WTC11 (cell line): ENCODE data around the gene ACTMAP. TPM values are rescaled to one million over a fixed set of nuclear protein-coding genes. Genes with fewer than 3 reads are reported as not detected.
A peak's percentile ranks its signal among the peaks of the same experiment; 100 is the strongest.

Experiments used
- ATAC-seq: fragments of 200-7000 bp; cut with Tn5 transposase; 2 replicates; pipeline ENCODE4 v1.10.0; 2021; ENCODE audit warnings: mild to moderate bottlenecking, moderate library complexity
- CTCF ChIA-PET: fragments of 300-600 bp; sonication (Branson Sonifier 250); formaldehyde crosslinking; loops from one replicate; lab custom pipeline; 2021; ENCODE audit warnings: antibody characterized with exemption; lab: Charles Lee
- POLR2A ChIA-PET: fragments of 350-600 bp; sonication (Branson Sonifier 250); formaldehyde crosslinking; loops from one replicate; lab custom pipeline; 2021; ENCODE audit warnings: antibody characterized with exemption; lab: Charles Lee
- DNase-seq: peaks from one replicate; pipeline ENCODE4 v3.0.0; 2021; ENCODE audit warnings: low spot score
- H3K27ac Mint-ChIP-seq: 2 replicates; pipeline ENCODE4 v1.8.0; 2021; ENCODE audit warnings: mixed read lengths
- H3K27me3 Mint-ChIP-seq: 2 replicates; pipeline ENCODE4 v1.8.0; 2021; ENCODE audit warnings: low read depth, mild to moderate bottlenecking, moderate library complexity, mixed read lengths
- H3K36me3 Mint-ChIP-seq: 2 replicates; pipeline ENCODE4 v1.8.0; 2021; ENCODE audit warnings: mixed read lengths
- H3K4me1 Mint-ChIP-seq: 2 replicates; pipeline ENCODE4 v1.8.0; 2022; ENCODE audit warnings: mixed read lengths
- H3K4me3 Mint-ChIP-seq: 2 replicates; pipeline ENCODE4 v1.8.0; 2021; ENCODE audit warnings: mild to moderate bottlenecking, moderate library complexity, mixed read lengths
- H3K9me3 Mint-ChIP-seq: 2 replicates; pipeline ENCODE4 v1.8.0; 2021; ENCODE audit warnings: mixed read lengths
- FOXP1 ChIP-seq: sonication (generic); formaldehyde crosslinking; IDR thresholded peaks from 2 replicates; pipeline ENCODE4 v1.8.0; 2022; ENCODE audit warnings: missing genetic modification reagents, mild to moderate bottlenecking, moderate library complexity, borderline replicate concordance
- NFE2L1 ChIP-seq: sonication (generic); formaldehyde crosslinking; IDR thresholded peaks from 2 replicates; pipeline ENCODE4 v1.8.1; 2023; ENCODE audit warnings: missing genetic modification reagents
- NFYB ChIP-seq: sonication (generic); formaldehyde crosslinking; conservative IDR thresholded peaks from 2 replicates; pipeline ENCODE4 v1.8.0; 2022; ENCODE audit warnings: low read depth, missing genetic modification reagents
- NR1H2 ChIP-seq: sonication (generic); formaldehyde crosslinking; IDR thresholded peaks from 2 replicates; pipeline ENCODE4 v1.9.0; 2021; ENCODE audit warnings: mild to moderate bottlenecking, moderate library complexity, missing genetic modification reagents
- total RNA-seq: library from RNA; stranded (reverse); gene quantifications from 3 replicates; pipeline ENCODE4 v1.2.3, GENCODE V29; 2021
- TF ChIP-seq, protein P1 (sequence below): sonication (generic); formaldehyde crosslinking; conservative IDR thresholded peaks from 2 replicates; pipeline ENCODE4 v1.8.1; 2023; ENCODE audit warnings: mild to moderate bottlenecking, low read depth, missing genetic modification reagents, moderate library complexity
- TF ChIP-seq, protein P2 (sequence below): sonication (generic); formaldehyde crosslinking; IDR thresholded peaks from 2 replicates; pipeline ENCODE4 v1.8.0; 2022; ENCODE audit warnings: mild to moderate bottlenecking, missing genetic modification reagents
- TF ChIP-seq, protein P3 (sequence below): sonication (generic); formaldehyde crosslinking; IDR thresholded peaks from 2 replicates; pipeline ENCODE4 v1.8.1; 2023; ENCODE audit warnings: mild to moderate bottlenecking, missing genetic modification reagents

The ACTMAP gene
- total RNA-seq, 1 experiment from 2014 or later, result 29.6 TPM

DNA sequence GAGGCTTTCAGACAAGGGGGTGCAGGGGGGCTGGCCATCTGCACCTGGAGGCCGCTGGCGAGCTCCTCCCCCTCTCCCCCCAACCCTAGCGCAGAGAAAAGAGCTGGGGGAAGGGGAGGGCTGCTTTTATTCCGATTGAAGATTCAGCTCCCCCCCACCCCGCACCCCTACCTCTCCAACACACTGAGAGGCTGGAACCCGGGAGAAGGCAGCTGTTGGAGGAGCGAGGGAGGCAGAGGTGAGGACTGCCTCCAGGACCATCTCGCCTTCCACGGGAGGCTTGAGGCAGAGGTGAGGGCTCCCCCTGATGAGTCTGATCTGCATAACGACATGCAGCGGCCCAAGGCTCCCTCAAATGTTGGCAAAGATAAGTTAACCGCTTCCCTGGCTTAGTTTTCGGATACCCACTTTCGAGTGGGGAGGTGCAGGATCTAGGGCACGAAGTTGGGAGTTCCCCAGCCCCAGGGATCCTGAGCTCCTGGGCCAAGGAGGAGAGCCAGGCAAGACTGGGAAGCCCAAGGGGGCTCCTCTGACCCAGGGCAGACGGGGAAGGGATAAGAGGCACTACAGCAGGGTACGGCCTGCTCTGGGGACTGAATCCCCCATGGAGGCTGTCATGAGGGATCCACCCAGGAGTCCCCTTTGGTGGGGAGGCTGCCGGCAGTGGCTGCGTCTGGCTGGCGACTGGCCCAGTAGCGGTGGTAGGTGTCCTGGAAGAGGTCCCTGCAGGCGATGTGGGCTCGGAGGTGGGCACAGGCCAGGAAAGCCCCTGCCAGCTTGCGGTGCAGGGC is 58.7 kb downstream of the ACTMAP start:
- Mint-ChIP-seq H3K4me1 (peaks cover 6% of the 10 kb centered on the region), H3K36me3 (peaks cover 8% of the 10 kb centered on the region), H3K27me3 (no peaks in the 10 kb centered on the region), H3K4me3 (peak overlapping the region; percentile 86), H3K27ac (no peak overlapping the region), H3K9me3 (no peaks in the 10 kb centered on the region)
- CTCF ChIA-PET, result interaction anchor here (0.6 to 4.2 kb wide), 10 partner anchors 8 to 966 kb away, joined by 3 to 41 read pairs (median 5); partner anchors contain the start of genes COQ8B, EGLN2 and ITPKC
- POLR2A ChIA-PET, result interaction anchor here (0.5 to 2.0 kb wide), 9 partner anchors 11 to 1783 kb away, joined by 3 to 10 read pairs (median 4); partner anchors contain the start of genes ACTMAP, COQ8B, ITPKC and RAB4B
- TF ChIP-seq, protein P1, sequence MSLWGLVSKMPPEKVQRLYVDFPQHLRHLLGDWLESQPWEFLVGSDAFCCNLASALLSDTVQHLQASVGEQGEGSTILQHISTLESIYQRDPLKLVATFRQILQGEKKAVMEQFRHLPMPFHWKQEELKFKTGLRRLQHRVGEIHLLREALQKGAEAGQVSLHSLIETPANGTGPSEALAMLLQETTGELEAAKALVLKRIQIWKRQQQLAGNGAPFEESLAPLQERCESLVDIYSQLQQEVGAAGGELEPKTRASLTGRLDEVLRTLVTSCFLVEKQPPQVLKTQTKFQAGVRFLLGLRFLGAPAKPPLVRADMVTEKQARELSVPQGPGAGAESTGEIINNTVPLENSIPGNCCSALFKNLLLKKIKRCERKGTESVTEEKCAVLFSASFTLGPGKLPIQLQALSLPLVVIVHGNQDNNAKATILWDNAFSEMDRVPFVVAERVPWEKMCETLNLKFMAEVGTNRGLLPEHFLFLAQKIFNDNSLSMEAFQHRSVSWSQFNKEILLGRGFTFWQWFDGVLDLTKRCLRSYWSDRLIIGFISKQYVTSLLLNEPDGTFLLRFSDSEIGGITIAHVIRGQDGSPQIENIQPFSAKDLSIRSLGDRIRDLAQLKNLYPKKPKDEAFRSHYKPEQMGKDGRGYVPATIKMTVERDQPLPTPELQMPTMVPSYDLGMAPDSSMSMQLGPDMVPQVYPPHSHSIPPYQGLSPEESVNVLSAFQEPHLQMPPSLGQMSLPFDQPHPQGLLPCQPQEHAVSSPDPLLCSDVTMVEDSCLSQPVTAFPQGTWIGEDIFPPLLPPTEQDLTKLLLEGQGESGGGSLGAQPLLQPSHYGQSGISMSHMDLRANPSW (CRISPR knock-in tag), result no peak
- TF ChIP-seq NFE2L1 (CRISPR knock-in tag) (0 out of 2 replicates have a peak, but pooled peaks have one; percentile 5), FOXP1 (CRISPR knock-in tag) (peak; percentile 15; the same call in 1 of the 2 replicates), NFYB (CRISPR knock-in tag) (0 out of 2 replicates have a peak, but pooled peaks have one; percentile 24), NR1H2 (CRISPR knock-in tag) (0 out of 2 replicates have a peak, but pooled peaks have one; percentile 51)
- TF ChIP-seq, protein P2, sequence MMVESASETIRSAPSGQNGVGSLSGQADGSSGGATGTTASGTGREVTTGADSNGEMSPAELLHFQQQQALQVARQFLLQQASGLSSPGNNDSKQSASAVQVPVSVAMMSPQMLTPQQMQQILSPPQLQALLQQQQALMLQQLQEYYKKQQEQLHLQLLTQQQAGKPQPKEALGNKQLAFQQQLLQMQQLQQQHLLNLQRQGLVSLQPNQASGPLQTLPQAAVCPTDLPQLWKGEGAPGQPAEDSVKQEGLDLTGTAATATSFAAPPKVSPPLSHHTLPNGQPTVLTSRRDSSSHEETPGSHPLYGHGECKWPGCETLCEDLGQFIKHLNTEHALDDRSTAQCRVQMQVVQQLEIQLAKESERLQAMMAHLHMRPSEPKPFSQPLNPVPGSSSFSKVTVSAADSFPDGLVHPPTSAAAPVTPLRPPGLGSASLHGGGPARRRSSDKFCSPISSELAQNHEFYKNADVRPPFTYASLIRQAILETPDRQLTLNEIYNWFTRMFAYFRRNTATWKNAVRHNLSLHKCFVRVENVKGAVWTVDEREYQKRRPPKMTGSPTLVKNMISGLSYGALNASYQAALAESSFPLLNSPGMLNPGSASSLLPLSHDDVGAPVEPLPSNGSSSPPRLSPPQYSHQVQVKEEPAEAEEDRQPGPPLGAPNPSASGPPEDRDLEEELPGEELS (CRISPR knock-in tag), result 0 out of 2 replicates have a peak, but pooled peaks have one; percentile 1
- TF ChIP-seq, protein P3, sequence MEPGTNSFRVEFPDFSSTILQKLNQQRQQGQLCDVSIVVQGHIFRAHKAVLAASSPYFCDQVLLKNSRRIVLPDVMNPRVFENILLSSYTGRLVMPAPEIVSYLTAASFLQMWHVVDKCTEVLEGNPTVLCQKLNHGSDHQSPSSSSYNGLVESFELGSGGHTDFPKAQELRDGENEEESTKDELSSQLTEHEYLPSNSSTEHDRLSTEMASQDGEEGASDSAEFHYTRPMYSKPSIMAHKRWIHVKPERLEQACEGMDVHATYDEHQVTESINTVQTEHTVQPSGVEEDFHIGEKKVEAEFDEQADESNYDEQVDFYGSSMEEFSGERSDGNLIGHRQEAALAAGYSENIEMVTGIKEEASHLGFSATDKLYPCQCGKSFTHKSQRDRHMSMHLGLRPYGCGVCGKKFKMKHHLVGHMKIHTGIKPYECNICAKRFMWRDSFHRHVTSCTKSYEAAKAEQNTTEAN (CRISPR knock-in tag), result no peak
- ATAC-seq (peak; percentile 19), DNase-seq (no peak)

Other genes starting within 250 kb of the ACTMAP start
- 71.7 to 82.1 TPM (median 76.9 TPM) in 3 replicates for gene SHKBP1, start 173.6 kb downstream of the ACTMAP start, total RNA-seq
- 125 to 168 TPM (median 166 TPM) in 3 replicates for gene LTBP4, start 149.1 kb downstream of the ACTMAP start, total RNA-seq
- gene NUMBL, start 59.8 kb downstream of the ACTMAP start, total RNA-seq, result 30.3 to 38.6 TPM (median 34.9 TPM) in 3 replicates
- gene COQ8B, start 33.6 kb downstream of the ACTMAP start, total RNA-seq, result 55.6 to 62.9 TPM (median 59.9 TPM) in 3 replicates
- 10.4 to 13.8 TPM (median 10.6 TPM) in 3 replicates for gene ITPKC, start 33.4 kb downstream of the ACTMAP start, total RNA-seq
- gene SNRPA, start 726 bp upstream of the ACTMAP start, total RNA-seq, result 215 to 227 TPM (median 218 TPM) in 3 replicates
- gene MIA, start 25.0 kb upstream of the ACTMAP start, total RNA-seq, result not detected in 3 replicates
- 29.7 to 34.1 TPM (median 30.5 TPM) in 3 replicates for gene RAB4B, start 27.8 kb upstream of the ACTMAP start, total RNA-seq
- 97.7 to 106 TPM (median 102 TPM) in 3 replicates for gene EGLN2, start 48.7 kb upstream of the ACTMAP start, total RNA-seq
- 0.25 to 0.80 TPM (median 0.28 TPM) in 3 replicates for gene CYP2A6, start 100.0 kb upstream of the ACTMAP start, total RNA-seq
- gene CYP2A7, start 131.8 kb upstream of the ACTMAP start, total RNA-seq, result 0.21 TPM in 1 of 3 replicates, not detected in the others
- 6.7 to 10.3 TPM (median 8.4 TPM) in 3 replicates for gene CYP2B6, start 240.8 kb upstream of the ACTMAP start, total RNA-seq